B cell (primary cell): ENCODE measurements around the gene FOXM1. TPM values are rescaled to one million over a fixed set of nuclear protein-coding genes. Genes with fewer than 3 reads are reported as not detected.

Source experiments
- ATAC-seq: fragments of 200-7000 bp; cut with Tn5 transposase; one replicate; pipeline ENCODE4 v1.10.0; 2021; ENCODE audit warnings: low read depth, mild to moderate bottlenecking, moderate number of reproducible peaks, moderate library complexity
- CTCF ChIA-PET: fragments of 350-600 bp; sonication (Branson Sonifier 250); formaldehyde crosslinking; loops from one replicate; lab custom pipeline; 2021; ENCODE audit warnings: antibody characterized with exemption, inconsistent platforms; lab: Charles Lee
- POLR2A ChIA-PET: fragments of 350-600 bp; sonication (Branson Sonifier 250); formaldehyde crosslinking; loops from one replicate; lab custom pipeline; 2021; ENCODE audit warnings: antibody characterized with exemption; lab: Charles Lee
- DNase-seq: peaks from one replicate; pipeline ENCODE4 v3.0.0; 2013
- H2AFZ ChIP-seq: 2 replicates; pipeline ENCODE4 v1.6.1; 2012; ENCODE audit warnings: mild to moderate bottlenecking, low read depth, low read length; ENCODE audit not compliant: insufficient read depth, poor library complexity, severe bottlenecking
- H3K27ac ChIP-seq, 2 donors: 1 replicate in 1 of 2; 2 replicates in 1 of 2; pipeline ENCODE4 v1.5.1; 2012 to 2013; ENCODE audit warnings: low read length in 2 of 2, mild to moderate bottlenecking in 2 of 2, moderate library complexity in 1 of 2
- H3K27me3 ChIP-seq, 4 experiments: fragments of 200-600 bp in 1 of 4; sonication (generic) in 1 of 4; replicated peaks in 1 of 4; 1 replicate in 2 of 4; 2 replicates in 2 of 4; pipeline versions ENCODE4 v1.6.1 to v1.7.0; 2013 to 2016; ENCODE audit warnings: low read length in 3 of 4, mild to moderate bottlenecking in 2 of 4, mixed read lengths in 1 of 4, moderate library complexity in 1 of 4; ENCODE audit not compliant: insufficient read depth in 4 of 4, control insufficient read depth in 3 of 4; ENCODE audit errors: control extremely low read depth in 1 of 4
- H3K36me3 ChIP-seq, 2 experiments: replicated peaks in 1 of 2; 1 replicate in 1 of 2; 2 replicates in 1 of 2; pipeline versions ENCODE4 v1.6.1 to v1.7.1; 2013; ENCODE audit warnings: low read length in 1 of 2; ENCODE audit not compliant: insufficient read depth in 2 of 2, control insufficient read depth in 1 of 2; ENCODE audit errors: control extremely low read depth in 1 of 2, extremely low read depth in 1 of 2
- H3K4me1 ChIP-seq, 2 donors: fragments of 200-600 bp in 1 of 2; sonication (generic) in 1 of 2; 1 replicate in 1 of 2; 2 replicates in 1 of 2; pipeline versions ENCODE4 v1.5.1 to v1.6.1; 2013 to 2017; ENCODE audit warnings: low read length in 2 of 2; ENCODE audit not compliant: control insufficient read depth in 2 of 2, insufficient read depth in 2 of 2
- H3K4me2 ChIP-seq: replicated peaks from 2 replicates; pipeline ENCODE3; 2012; ENCODE audit warnings: mild to moderate bottlenecking, low read depth, low read length; ENCODE audit not compliant: poor library complexity, severe bottlenecking
- H3K4me3 ChIP-seq, 5 experiments: fragments of 200-600 bp in 1 of 5; sonication (generic) in 1 of 5; 1 replicate in 3 of 5; 2 replicates in 2 of 5; pipeline versions ENCODE4 v1.5.1 to v1.7.0; 2011 to 2016; ENCODE audit warnings: low read length in 4 of 5, mild to moderate bottlenecking in 4 of 5, low read depth in 2 of 5, control low read depth in 1 of 5, moderate library complexity in 1 of 5; ENCODE audit not compliant: insufficient read depth in 1 of 5; ENCODE audit errors: control extremely low read depth in 1 of 5, extremely low read depth in 1 of 5
- H3K79me2 ChIP-seq: fragments of 200-600 bp; sonication (generic); one replicate; pipeline ENCODE4 v1.6.0; 2016; ENCODE audit warnings: low read length; ENCODE audit not compliant: control insufficient read depth, insufficient read depth
- H3K9ac ChIP-seq: fragments of 200-600 bp; sonication (generic); 2 replicates; pipeline ENCODE4 v1.6.1; 2017; ENCODE audit warnings: mild to moderate bottlenecking, low read length, moderate library complexity
- H3K9me3 ChIP-seq, 3 donors: one replicate each; pipeline versions ENCODE4 v1.6.1 to v1.7.1; 2013; ENCODE audit warnings: low read length in 2 of 3; ENCODE audit not compliant: control insufficient read depth in 2 of 3, insufficient read depth in 1 of 3; ENCODE audit errors: control extremely low read depth in 1 of 3
- H4K20me1 ChIP-seq: 2 replicates; pipeline ENCODE4 v1.6.0; 2012; ENCODE audit warnings: mild to moderate bottlenecking, low read length; ENCODE audit not compliant: insufficient read depth, control insufficient read depth, poor library complexity, severe bottlenecking
- H3K27ac Mint-ChIP-seq: one replicate; pipeline ENCODE4 v1.8.0; 2021; ENCODE audit warnings: mixed read lengths
- H3K27me3 Mint-ChIP-seq: one replicate; pipeline ENCODE4 v1.8.0; 2021; ENCODE audit warnings: mixed read lengths
- H3K4me1 Mint-ChIP-seq: one replicate; pipeline ENCODE4 v1.8.0; 2021; ENCODE audit warnings: mixed read lengths
- H3K4me3 Mint-ChIP-seq: one replicate; pipeline ENCODE4 v1.8.0; 2021; ENCODE audit warnings: mixed read lengths
- H3K9me3 Mint-ChIP-seq: one replicate; pipeline ENCODE4 v1.8.0; 2022; ENCODE audit warnings: mixed read lengths; ENCODE audit not compliant: insufficient read depth
- CTCF ChIP-seq: fragments of 200-600 bp; IDR thresholded peaks from one replicate; pipeline ENCODE4 v1.8.0; 2022; ENCODE audit warnings: antibody characterized with exemption, mild to moderate bottlenecking
- EZH2 ChIP-seq: IDR thresholded peaks from 2 replicates; pipeline ENCODE4 v1.6.1; 2012; ENCODE audit warnings: borderline replicate concordance, low read depth, mild to moderate bottlenecking, moderate library complexity, low read length; ENCODE audit not compliant: insufficient read depth, poor library complexity, severe bottlenecking
- WGBS: methylation state at CpG from one replicate; pipeline ENCODE4 v1.1.5; 2013; ENCODE audit warnings: missing lambda C conversion rate; ENCODE audit not compliant: insufficient coverage; 5-methylcytosine and 5-hydroxymethylcytosine counted together
- intact Hi-C: fragments of 100-400 bp; cut with micrococcal nuclease; formaldehyde crosslinking; loops from one replicate; pipeline ENCODE4 v1.10.0; 2022
- polyA plus RNA-seq: library from polyadenylated mRNA; depleted of rRNA; stranded (reverse); fragments of >200 nt; gene quantifications from 2 replicates; pipeline ENCODE4 v1.2.3, GENCODE V29; 2012
- total RNA-seq, 2 donors: library from RNA; stranded (reverse); fragments of 120-200 nt in 1 of 2; gene quantifications; 1 replicate in 1 of 2; 2 replicates in 1 of 2; pipeline versions ENCODE4 v1.2.3 to v1.2.4, GENCODE V29; 2013 to 2022

The FOXM1 gene
- total and polyA plus RNA-seq, 2 donors (not counting 1 experiment from before 2014, with no cell fraction given) = 0.67 to 0.84 TPM

- Mint-ChIP-seq H3K4me3 (no peak overlapping the region), H3K4me1 (peaks cover 3% of the 10 kb centered on the region), H3K27ac (no peak overlapping the region), H3K9me3 (no peaks in the 10 kb centered on the region), H3K27me3 (no peaks in the 10 kb centered on the region)
- intact Hi-C loops = no loop called here
- Histone ChIP-seq H3K9ac (no peak overlapping the region), H3K79me2 (no peaks in the 10 kb centered on the region), H2AFZ (no peak overlapping the region), H3K4me3 (no peak overlapping the region), H4K20me1 (no peaks in the 10 kb centered on the region), H3K9me3 (no peaks in the 10 kb centered on the region), H3K27ac (no peak overlapping the region), H3K4me2 (no peak overlapping the region), H3K36me3 (peaks cover 0 to 18% of the 10 kb centered on the region in 2 experiments), H3K27me3 (peaks cover 0 to 3% (median 0%) of the 10 kb centered on the region in 4 experiments), H3K4me1 (no peaks in the 10 kb centered on the region)
- no peak for DNase-seq
- 81% methylated on average over 2 of the region's 4 CpGs for WGBS
- TF ChIP-seq CTCF (no peak), EZH2 (no peak)
- no peak for ATAC-seq
- POLR2A ChIA-PET = interaction anchor here (0.6 kb wide), 1 partner anchor 50 kb away, joined by 11 read pairs; no protein-coding TSS in a partner anchor
- CTCF ChIA-PET = no interaction called here
Observed at GRCh38 chr12:2835691-2836403, 41.1 kb downstream of the FOXM1 start.
